ENCODE measurements around the gene VPS8. TPM values are rescaled to one million over a fixed set of nuclear protein-coding genes. Genes with fewer than 3 reads are reported as not detected.

VPS8 gene
- total RNA-seq, 2 donors from 2014 or later, result 40.1 to 78.0 TPM

GRCh38 chr3:184977796-184978195, 165.8 kb downstream of the VPS8 start:
- no peaks in the 10 kb centered on the region for H3K36me3 ChIP-seq
- TF ChIP-seq, protein P1, sequence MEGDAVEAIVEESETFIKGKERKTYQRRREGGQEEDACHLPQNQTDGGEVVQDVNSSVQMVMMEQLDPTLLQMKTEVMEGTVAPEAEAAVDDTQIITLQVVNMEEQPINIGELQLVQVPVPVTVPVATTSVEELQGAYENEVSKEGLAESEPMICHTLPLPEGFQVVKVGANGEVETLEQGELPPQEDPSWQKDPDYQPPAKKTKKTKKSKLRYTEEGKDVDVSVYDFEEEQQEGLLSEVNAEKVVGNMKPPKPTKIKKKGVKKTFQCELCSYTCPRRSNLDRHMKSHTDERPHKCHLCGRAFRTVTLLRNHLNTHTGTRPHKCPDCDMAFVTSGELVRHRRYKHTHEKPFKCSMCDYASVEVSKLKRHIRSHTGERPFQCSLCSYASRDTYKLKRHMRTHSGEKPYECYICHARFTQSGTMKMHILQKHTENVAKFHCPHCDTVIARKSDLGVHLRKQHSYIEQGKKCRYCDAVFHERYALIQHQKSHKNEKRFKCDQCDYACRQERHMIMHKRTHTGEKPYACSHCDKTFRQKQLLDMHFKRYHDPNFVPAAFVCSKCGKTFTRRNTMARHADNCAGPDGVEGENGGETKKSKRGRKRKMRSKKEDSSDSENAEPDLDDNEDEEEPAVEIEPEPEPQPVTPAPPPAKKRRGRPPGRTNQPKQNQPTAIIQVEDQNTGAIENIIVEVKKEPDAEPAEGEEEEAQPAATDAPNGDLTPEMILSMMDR (IDR thresholded peaks at IDR 0.05), result no peak
- no peak for ATAC-seq (ENCODE audit: insufficient number of reproducible peaks, low FRiP score, low read depth)
- no peak overlapping the region for H3K4me3 ChIP-seq
- no peaks in the 10 kb centered on the region for H3K27me3 ChIP-seq (replicated peaks; ENCODE audit: insufficient read depth)
- no peaks in the 10 kb centered on the region for H3K4me1 ChIP-seq (ENCODE audit: control insufficient read depth in 1 of 2, low read depth in 2 of 2)
- H3K9me3 ChIP-seq, result no peaks in the 10 kb centered on the region
- H3K27ac ChIP-seq, result no peak overlapping the region
- no peak for DNase-seq (ENCODE audit: low spot score)

- ATAC-seq (ENCODE audit: insufficient number of reproducible peaks, low FRiP score, low read depth), result no peak
- TF ChIP-seq, protein P1 (IDR thresholded peaks at IDR 0.05), result no peak
- H3K27me3 ChIP-seq (replicated peaks; ENCODE audit: insufficient read depth), result no peaks in the 10 kb centered on the region
Observed at GRCh38 chr3:184981071-184981470, 169.1 kb downstream of the VPS8 start.

DNA sequence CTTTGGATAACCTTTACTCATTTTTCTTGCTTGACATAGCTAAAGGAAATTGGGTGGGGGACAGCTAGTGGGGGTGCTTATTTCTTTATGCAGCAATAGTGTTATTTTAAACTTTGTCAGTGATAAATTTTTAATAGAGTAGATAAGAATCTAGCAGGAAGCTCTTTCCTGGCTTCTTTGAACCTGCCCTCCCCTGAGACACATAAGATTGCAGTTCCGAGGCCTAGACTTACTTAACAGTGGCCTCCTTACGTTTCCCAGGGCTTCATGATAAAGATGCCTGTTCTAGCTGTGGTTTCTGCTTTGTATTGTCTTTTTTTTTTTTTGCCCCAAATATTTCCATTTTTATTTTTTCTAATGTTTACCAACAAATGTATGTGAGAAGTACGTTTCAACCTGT, 170.1 kb downstream of the VPS8 start:
- Histone ChIP-seq H3K36me3 (peaks cover 10% of the 10 kb centered on the region), H3K4me1 (ENCODE audit: control insufficient read depth in 1 of 2, low read depth in 2 of 2) (no peaks in the 10 kb centered on the region), H3K27me3 (replicated peaks; ENCODE audit: insufficient read depth) (no peaks in the 10 kb centered on the region), H3K4me3 (no peak overlapping the region), H3K9me3 (no peaks in the 10 kb centered on the region), H3K27ac (no peak overlapping the region)
- no peak for ATAC-seq (ENCODE audit: insufficient number of reproducible peaks, low FRiP score, low read depth)
- DNase-seq (ENCODE audit: low spot score), result no peak
- TF ChIP-seq, protein P1 (IDR thresholded peaks at IDR 0.05), result no peak

More at GRCh38 chr3:184981071-184981470, 169.1 kb downstream of the VPS8 start:
- Histone ChIP-seq H3K27ac (no peak overlapping the region), H3K9me3 (no peaks in the 10 kb centered on the region), H3K4me1 (ENCODE audit: control insufficient read depth in 1 of 2, low read depth in 2 of 2) (no peaks in the 10 kb centered on the region), H3K36me3 (peaks cover 5% of the 10 kb centered on the region), H3K4me3 (no peak overlapping the region)
- DNase-seq (ENCODE audit: low spot score), result no peak

GRCh38 chr3:184985586-184985985, 173.6 kb downstream of the VPS8 start:
- H3K4me1 ChIP-seq (ENCODE audit: control insufficient read depth in 1 of 2, low read depth in 2 of 2), result no peaks in the 10 kb centered on the region
- TF ChIP-seq, protein P1 (IDR thresholded peaks at IDR 0.05), result no peak
- no peak overlapping the region for H3K27ac ChIP-seq
- DNase-seq (ENCODE audit: low spot score) (no peak), ATAC-seq (ENCODE audit: insufficient number of reproducible peaks, low FRiP score, low read depth) (no peak)
- H3K9me3 ChIP-seq, result no peaks in the 10 kb centered on the region
- H3K4me3 ChIP-seq, result no peak overlapping the region
- H3K27me3 ChIP-seq (replicated peaks; ENCODE audit: insufficient read depth), result no peaks in the 10 kb centered on the region
- H3K36me3 ChIP-seq, result peaks cover 10% of the 10 kb centered on the region

DNA sequence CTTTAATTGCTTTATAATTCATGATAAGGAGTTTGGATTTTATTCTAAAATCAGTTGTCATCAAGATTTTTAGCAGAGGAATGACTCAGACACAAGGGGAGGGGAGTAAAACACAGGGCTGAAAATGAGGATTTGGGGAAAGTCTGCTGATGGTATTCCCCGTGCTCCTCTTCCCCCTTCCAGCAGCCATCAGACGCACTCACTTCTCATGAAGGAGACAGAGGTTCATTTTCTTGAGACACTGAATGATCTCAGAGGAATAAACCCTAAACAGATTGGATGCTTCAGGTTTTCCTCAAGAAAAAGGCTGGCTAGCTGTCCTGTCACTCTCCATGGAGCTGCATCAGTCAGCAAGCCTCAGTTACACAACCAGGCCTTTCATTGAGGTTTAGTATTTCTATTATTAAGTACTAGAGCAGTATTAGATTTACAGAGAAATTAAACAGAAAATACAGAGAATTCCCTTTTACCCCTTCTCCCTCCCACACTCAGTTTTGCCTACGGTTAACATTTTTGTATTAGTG, 174.5 kb downstream of the VPS8 start:
- TF ChIP-seq, protein P1 (IDR thresholded peaks at IDR 0.05), result no peak
- Histone ChIP-seq H3K36me3 (peaks cover 10% of the 10 kb centered on the region), H3K9me3 (no peaks in the 10 kb centered on the region), H3K27ac (no peak overlapping the region), H3K27me3 (replicated peaks; ENCODE audit: insufficient read depth) (no peaks in the 10 kb centered on the region), H3K4me3 (no peak overlapping the region), H3K4me1 (ENCODE audit: control insufficient read depth in 1 of 2, low read depth in 2 of 2) (no peaks in the 10 kb centered on the region)
- no peak for DNase-seq (ENCODE audit: low spot score)
- no peak for ATAC-seq (ENCODE audit: insufficient number of reproducible peaks, low FRiP score, low read depth)

Measured in thoracic aorta (tissue), 2 donors.